Testis (tissue), 3 donors: ENCODE data around the gene PSAPL1. TPM values are rescaled to one million over a fixed set of nuclear protein-coding genes. Genes with fewer than 3 reads are reported as not detected.

Source experiments
- DNase-seq: peaks from one replicate; pipeline ENCODE4 v3.0.0-alpha.2; 2019
- H3K27ac ChIP-seq, 2 donors: fragments of 200-600 bp; sonication (generic); one replicate each; pipeline ENCODE4 v1.5.1; 2019
- H3K27me3 ChIP-seq: fragments of 200-600 bp; sonication (generic); one replicate; pipeline ENCODE4 v1.5.1; 2019
- H3K36me3 ChIP-seq: fragments of 200-600 bp; sonication (generic); one replicate; pipeline ENCODE4 v1.5.1; 2017; ENCODE audit warnings: low read depth; ENCODE audit errors: missing control alignments
- H3K4me1 ChIP-seq: fragments of 200-600 bp; sonication (generic); one replicate; pipeline ENCODE4 v1.5.1; 2019
- H3K4me3 ChIP-seq, 2 donors: fragments of 200-600 bp; sonication (generic); one replicate each; pipeline ENCODE4 v1.5.1; 2017 to 2019
- H3K9me3 ChIP-seq: fragments of 200-600 bp; sonication (generic); one replicate; pipeline ENCODE4 v1.5.1; 2017
- POLR2A ChIP-seq: fragments of 450-650 bp; IDR thresholded peaks from one replicate; pipeline ENCODE4 v1.6.1; 2017; ENCODE audit warnings: antibody characterized with exemption, mild to moderate bottlenecking, moderate library complexity
- WGBS, 2 donors: methylation state at CpG; one replicate each; pipeline ENCODE4 v1.1.5; 2018; 5-methylcytosine and 5-hydroxymethylcytosine counted together
- intact Hi-C: fragments of 100-400 bp; cut with DNase I; formaldehyde crosslinking; loops from one replicate; pipeline ENCODE4 v1.15.1; 2023; ENCODE audit warnings: low total_unique reads
- polyA plus RNA-seq: library from polyadenylated mRNA; stranded (reverse); fragments of 350-450 nt; fragmentation: Illumina TruSeq; extraction: RNeasy Lipid Tissue Mini Kit (QIAGEN cat#74804); gene quantifications from one replicate; pipeline ENCODE4 v1.2.3, GENCODE V29; 2014; ENCODE audit warnings: low read depth, low replicate concordance; ENCODE audit not compliant: insufficient read depth
- total RNA-seq, 2 donors: library from RNA; depleted of rRNA; stranded (reverse); fragments of >200 nt; gene quantifications; one replicate each; pipeline ENCODE4 v1.2.3, GENCODE V29; 2016
- TF ChIP-seq, protein P1 (sequence below), 3 experiments: fragments of 450-650 bp in 2 of 3; fragments of 200-600 bp in 1 of 3; sonication (generic) in 1 of 3; IDR thresholded peaks; one replicate each; pipeline ENCODE4 v1.5.1; 2016 to 2019; ENCODE audit warnings: antibody characterized with exemption in 3 of 3, mild to moderate bottlenecking in 2 of 3, moderate library complexity in 1 of 3

PSAPL1 gene
- total and polyA plus RNA-seq, 3 donors from 2014 or later = 11.0 to 19.0 (median 17.5) TPM

DNA sequence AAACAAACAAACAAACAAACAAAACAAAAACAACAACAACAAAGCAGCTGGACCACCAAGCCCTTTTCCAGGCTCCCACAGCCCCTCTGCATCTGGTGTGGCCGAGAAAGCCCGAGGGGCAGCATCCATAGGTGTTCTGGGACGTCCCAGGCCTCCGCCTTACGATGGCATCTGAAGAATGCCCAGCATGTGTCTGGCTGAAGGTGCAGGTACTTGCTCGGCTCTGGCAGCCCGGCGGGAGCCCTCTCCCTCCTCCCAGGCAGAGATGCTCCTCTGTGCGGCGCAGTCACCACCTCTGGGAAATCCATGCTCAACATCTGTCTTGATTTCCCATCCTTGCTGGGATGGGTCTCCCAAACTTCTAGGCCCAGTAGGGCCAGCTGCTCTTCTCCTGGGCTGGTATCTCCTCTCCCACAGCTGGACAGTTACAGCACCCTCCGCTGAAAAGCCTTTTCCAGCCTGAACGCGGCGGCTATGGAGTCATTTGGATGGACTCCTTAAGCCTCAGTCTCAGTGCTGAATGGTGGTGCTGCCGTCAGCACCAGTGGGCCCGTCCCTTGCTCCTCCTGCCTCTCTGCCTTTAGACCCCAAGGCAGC lies 4.3 kb downstream of the PSAPL1 start:
- Histone ChIP-seq H3K4me3 (no peak overlapping the region), H3K27ac (no peak overlapping the region), H3K27me3 (no peaks in the 10 kb centered on the region), H3K9me3 (no peaks in the 10 kb centered on the region), H3K36me3 (no peaks in the 10 kb centered on the region), H3K4me1 (peaks cover 18% of the 10 kb centered on the region)
- WGBS, 2 donors = 76 to 87% methylated on average over 13 to 15 of the region's 16 CpGs
- DNase-seq = peak; percentile 12
- TF ChIP-seq, protein P1, sequence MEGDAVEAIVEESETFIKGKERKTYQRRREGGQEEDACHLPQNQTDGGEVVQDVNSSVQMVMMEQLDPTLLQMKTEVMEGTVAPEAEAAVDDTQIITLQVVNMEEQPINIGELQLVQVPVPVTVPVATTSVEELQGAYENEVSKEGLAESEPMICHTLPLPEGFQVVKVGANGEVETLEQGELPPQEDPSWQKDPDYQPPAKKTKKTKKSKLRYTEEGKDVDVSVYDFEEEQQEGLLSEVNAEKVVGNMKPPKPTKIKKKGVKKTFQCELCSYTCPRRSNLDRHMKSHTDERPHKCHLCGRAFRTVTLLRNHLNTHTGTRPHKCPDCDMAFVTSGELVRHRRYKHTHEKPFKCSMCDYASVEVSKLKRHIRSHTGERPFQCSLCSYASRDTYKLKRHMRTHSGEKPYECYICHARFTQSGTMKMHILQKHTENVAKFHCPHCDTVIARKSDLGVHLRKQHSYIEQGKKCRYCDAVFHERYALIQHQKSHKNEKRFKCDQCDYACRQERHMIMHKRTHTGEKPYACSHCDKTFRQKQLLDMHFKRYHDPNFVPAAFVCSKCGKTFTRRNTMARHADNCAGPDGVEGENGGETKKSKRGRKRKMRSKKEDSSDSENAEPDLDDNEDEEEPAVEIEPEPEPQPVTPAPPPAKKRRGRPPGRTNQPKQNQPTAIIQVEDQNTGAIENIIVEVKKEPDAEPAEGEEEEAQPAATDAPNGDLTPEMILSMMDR (IDR thresholded peaks at IDR 0.05) = no peak
- no peak for TF ChIP-seq POLR2A
- intact Hi-C loops = no loop called here

DNA sequence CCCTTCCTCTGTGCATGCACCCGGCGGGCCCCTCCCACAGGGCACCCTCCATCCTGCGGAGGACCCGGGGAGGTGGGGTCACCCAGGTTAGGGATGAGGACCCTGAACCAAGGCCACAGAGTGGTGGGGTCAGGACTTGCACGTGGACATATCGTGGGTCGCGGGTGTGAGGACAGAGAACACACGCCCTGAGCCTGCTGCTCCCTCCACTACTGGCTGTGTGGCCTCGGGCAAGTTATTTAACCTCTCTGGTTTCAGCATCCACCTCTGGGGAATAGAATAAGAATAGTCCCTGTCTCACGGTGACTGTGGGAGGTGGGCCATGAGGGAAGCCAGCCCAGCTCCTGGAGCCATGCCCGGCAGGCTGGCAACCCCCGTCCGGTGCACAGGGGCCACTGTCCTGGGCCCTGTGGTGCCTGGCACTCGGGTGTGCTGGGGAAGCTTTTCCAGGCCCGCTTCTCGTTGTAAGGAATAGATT lies 5.1 kb downstream of the PSAPL1 start:
- Histone ChIP-seq H3K4me3 (no peak overlapping the region), H3K4me1 (peaks cover 16% of the 10 kb centered on the region), H3K27ac (no peak overlapping the region), H3K27me3 (no peaks in the 10 kb centered on the region), H3K36me3 (no peaks in the 10 kb centered on the region), H3K9me3 (no peaks in the 10 kb centered on the region)
- WGBS, 2 donors = 77 to 80% methylated on average over 16 to 17 of the region's 17 CpGs
- TF ChIP-seq, protein P1 (IDR thresholded peaks at IDR 0.05) = no peak
- TF ChIP-seq POLR2A = no peak
- intact Hi-C loops = no loop called here
- DNase-seq = peak; percentile 9

DNA sequence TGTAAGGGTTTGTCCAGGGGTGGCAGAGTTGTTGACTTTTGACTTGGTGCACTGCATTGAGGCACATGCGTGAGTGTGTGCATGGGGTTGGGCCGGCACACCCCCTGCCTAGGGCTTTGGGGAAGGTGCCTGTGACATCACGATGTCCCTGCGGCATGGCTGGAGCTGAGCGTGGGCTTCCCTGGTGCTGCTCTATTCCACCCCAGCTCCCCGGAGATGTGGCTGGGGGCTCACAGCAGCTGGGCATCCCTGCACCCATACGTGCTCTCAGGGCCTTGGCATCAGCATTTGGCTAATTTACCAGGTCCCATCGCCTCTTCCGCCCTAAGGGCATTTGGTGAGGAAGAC lies 5.7 kb downstream of the PSAPL1 start:
- peaks cover 10% of the 10 kb centered on the region for H3K4me1 ChIP-seq
- no peaks in the 10 kb centered on the region for H3K9me3 ChIP-seq
- H3K27me3 ChIP-seq = no peaks in the 10 kb centered on the region
- 83 to 89% methylated on average over 9 of the region's 9 CpGs for WGBS, 2 donors
- H3K27ac ChIP-seq = no peak overlapping the region
- intact Hi-C loops = no loop called here
- TF ChIP-seq, protein P1 (IDR thresholded peaks at IDR 0.05) = no peak
- no peak for TF ChIP-seq POLR2A
- H3K36me3 ChIP-seq = no peaks in the 10 kb centered on the region
- no peak overlapping the region for H3K4me3 ChIP-seq
- no peak for DNase-seq

DNA sequence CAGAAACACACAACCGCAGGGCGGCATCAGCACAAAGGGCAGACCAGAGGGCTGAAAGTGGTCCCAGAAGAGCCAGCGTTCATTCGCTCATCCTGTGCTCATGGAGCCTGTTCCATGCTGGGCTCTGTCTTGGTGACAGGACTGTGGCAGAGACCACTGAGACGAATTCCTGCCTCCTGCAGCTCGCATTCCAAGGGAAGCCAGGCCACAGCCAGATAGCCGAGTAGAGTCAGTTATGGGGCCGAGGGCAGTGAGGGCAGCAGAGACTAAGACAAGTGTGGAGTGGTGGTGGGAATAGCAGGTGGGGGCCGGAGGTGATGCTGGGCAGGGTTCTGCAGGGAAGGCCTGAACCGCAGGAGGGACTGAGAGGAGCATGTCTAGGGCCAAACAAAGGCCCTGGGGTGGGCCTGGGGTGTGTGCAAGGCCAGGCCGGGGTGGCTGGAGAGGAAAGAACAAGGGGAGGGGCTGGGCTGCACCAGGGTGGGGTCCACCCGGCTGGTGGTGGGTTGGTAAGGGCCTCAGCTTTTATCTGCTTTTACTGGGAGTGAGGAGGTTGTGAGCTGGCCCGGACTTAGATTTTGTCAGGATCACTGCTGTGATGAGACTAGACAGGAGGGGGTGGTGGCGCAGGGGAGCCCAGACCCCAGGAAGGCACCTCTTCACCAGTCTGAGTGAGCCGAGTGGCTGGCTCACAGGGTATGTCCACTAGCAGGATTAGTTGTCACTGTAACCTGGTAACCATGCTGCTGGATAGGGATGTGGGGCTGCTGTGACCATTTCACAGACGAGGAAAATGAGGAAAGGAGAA lies 6.3 kb downstream of the PSAPL1 start:
- TF ChIP-seq, protein P1 (IDR thresholded peaks at IDR 0.05) = no peak
- TF ChIP-seq POLR2A = no peak
- WGBS, 2 donors = 88 to 90% methylated on average over 14 to 16 of the region's 16 CpGs
- Histone ChIP-seq H3K4me3 (no peak overlapping the region), H3K4me1 (peaks cover 6% of the 10 kb centered on the region), H3K36me3 (no peaks in the 10 kb centered on the region), H3K27me3 (no peaks in the 10 kb centered on the region), H3K27ac (no peak overlapping the region), H3K9me3 (no peaks in the 10 kb centered on the region)
- intact Hi-C loops = no loop called here
- DNase-seq = peak; percentile 12
